Measurements from ENCODE around the gene CDH2. TPM values are rescaled to one million over a fixed set of nuclear protein-coding genes. Genes with fewer than 3 reads are reported as not detected.
"Not testable (repeated sequence)": the region's sequence is repeated elsewhere in the genome, so short reads cannot be mapped to it uniquely, and the experiment has no call there.

CDH2 gene
- total and polyA plus RNA-seq, 7 donors = 0.04 to 4.8 (median 0.52) TPM

DNA sequence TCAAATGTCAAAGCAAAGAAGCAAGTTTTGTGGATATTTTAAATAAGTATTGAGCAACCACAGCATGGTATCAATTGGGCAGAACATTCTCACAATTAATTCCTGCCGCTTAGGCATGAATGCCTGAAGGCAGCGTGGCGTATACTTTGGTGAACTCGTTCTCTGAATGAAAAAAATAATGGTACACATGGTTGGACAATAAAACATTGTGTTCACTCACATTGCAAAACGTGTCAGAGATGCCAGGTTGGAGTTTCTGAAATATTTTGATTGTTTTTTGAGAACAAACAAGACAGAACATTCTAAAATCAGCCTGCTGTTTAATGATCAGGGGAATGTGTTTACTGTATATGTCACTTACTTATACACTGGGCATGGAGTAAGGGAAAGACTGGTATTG lies 254.2 kb downstream of the CDH2 start:
- Histone ChIP-seq H3K4me1 (no peaks in the 10 kb centered on the region), H3K4me3 (no peak overlapping the region), H3K36me3 (ENCODE audit: insufficient read depth in 1 of 2, low read depth in 1 of 2) (no peaks in the 10 kb centered on the region), H3K9me3 (no peaks in the 10 kb centered on the region), H3K27me3 (ENCODE audit: insufficient read depth in 3 of 3, low read length in 2 of 3) (no peaks in the 10 kb centered on the region), H3K27ac (no peak overlapping the region)
- intact Hi-C loops (cut with DNase I) = no loop called here
- 65 to 71% (median 70%) methylated on average over 5 of the region's 5 CpGs for WGBS, 3 donors
- DNase-seq (no peak), ATAC-seq (no peak)
- TF ChIP-seq CTCF (IDR thresholded peaks at IDR 0.05) = no peak

DNA sequence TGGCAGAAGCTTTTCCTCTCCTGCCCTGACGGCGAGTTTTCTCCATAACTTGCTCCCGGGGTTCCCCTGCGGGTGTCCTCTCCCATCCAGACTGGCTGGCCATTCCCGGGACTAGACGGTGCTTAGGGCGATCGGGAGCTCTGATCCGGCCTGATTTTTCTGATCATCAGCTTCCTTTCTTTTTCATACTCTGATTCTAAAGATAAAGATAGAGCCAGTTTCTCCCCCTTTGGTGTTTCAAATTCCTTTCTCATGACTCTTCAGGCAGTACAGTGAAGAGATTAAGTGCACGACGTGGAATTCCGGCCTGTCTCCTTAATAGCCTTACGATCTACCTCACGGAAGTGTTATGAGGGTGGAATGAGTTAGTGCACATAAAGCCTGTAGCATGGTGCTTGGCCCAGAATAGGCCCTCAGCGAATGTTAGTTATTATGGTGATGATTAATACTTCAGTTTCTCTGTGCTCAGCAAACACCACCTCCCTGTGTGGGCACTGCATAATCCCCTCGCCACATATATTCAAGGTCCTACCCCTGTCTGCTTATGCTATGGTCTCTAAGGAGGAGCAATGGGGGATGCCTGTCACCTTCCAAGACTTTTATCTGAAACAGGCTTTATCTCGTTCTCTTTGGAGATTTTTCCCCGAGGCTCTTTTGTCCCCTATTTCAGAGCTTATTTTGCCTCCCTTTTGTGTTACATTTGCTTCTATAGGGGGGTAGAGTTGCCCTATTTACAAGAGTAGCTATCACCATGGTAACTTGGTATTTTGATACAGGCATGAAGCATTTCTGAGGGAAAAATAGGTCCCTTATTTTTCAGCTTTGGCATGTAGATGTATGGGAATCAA lies 254.8 kb downstream of the CDH2 start:
- Histone ChIP-seq H3K4me3 (no peak overlapping the region), H3K9me3 (no peaks in the 10 kb centered on the region), H3K4me1 (no peaks in the 10 kb centered on the region), H3K27me3 (ENCODE audit: insufficient read depth in 3 of 3, low read length in 2 of 3) (no peaks in the 10 kb centered on the region), H3K36me3 (ENCODE audit: insufficient read depth in 1 of 2, low read depth in 1 of 2) (no peaks in the 10 kb centered on the region), H3K27ac (no peak overlapping the region)
- ATAC-seq = no peak
- no peak for TF ChIP-seq CTCF (IDR thresholded peaks at IDR 0.05)
- intact Hi-C loops (cut with DNase I) = no loop called here
- 52 to 65% (median 64%) methylated on average over 18 of the region's 18 CpGs for WGBS, 3 donors
- DNase-seq = no peak

- Histone ChIP-seq H3K36me3 (ENCODE audit: insufficient read depth in 1 of 2, low read depth in 1 of 2) (no peaks in the 10 kb centered on the region), H3K4me1 (no peaks in the 10 kb centered on the region), H3K4me3 (no peak overlapping the region), H3K9me3 (no peaks in the 10 kb centered on the region), H3K27ac (no peak overlapping the region), H3K27me3 (ENCODE audit: insufficient read depth in 3 of 3, low read length in 2 of 3) (no peaks in the 10 kb centered on the region)
- WGBS, 3 donors = 72 to 79% (median 76%) methylated on average over 8 of the region's 8 CpGs
- intact Hi-C loops (cut with DNase I) = no loop called here
- TF ChIP-seq CTCF (IDR thresholded peaks at IDR 0.05) = no peak
- no peak for DNase-seq
- ATAC-seq = no peak
Observed at GRCh38 chr18:27921392-27921791, 255.5 kb downstream of the CDH2 start.

DNA sequence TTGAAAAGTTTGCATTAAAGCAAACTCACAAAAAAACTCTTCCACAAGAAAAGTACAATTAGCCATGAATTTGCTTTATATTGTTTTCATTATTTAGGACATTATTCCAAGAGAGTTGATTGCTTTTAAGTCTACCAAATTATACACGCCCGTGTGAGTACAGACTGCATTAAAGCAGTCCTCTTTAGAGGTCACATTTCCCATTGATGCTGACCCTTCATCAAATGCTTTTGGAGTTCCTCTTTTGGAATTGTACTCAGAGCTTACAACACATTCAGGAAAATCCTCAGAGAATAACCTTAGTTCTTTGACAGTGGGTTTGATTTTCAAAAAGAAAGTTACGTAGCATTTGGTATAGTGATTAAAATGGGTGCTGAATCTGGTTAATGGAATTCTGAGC lies 256.1 kb downstream of the CDH2 start:
- intact Hi-C loops (cut with DNase I) = no loop called here
- TF ChIP-seq CTCF (IDR thresholded peaks at IDR 0.05) = no peak
- no peak for ATAC-seq
- Histone ChIP-seq H3K9me3 (no peaks in the 10 kb centered on the region), H3K36me3 (ENCODE audit: insufficient read depth in 1 of 2, low read depth in 1 of 2) (no peaks in the 10 kb centered on the region), H3K4me3 (no peak overlapping the region), H3K27me3 (ENCODE audit: insufficient read depth in 3 of 3, low read length in 2 of 3) (no peaks in the 10 kb centered on the region), H3K27ac (no peak overlapping the region), H3K4me1 (no peaks in the 10 kb centered on the region)
- no peak for DNase-seq
- 72 to 83% (median 76%) methylated on average over 3 of the region's 3 CpGs for WGBS, 3 donors

GRCh38 chr18:27906189-27906588 lies 270.7 kb downstream of the CDH2 start:
- ATAC-seq; H3K9me3 ChIP-seq; H3K27ac ChIP-seq; intact Hi-C loops (cut with DNase I); H3K4me3 ChIP-seq; H3K4me1 ChIP-seq; DNase-seq; H3K36me3 ChIP-seq (ENCODE audit: insufficient read depth in 1 of 2, low read depth in 1 of 2); H3K27me3 ChIP-seq (ENCODE audit: insufficient read depth in 3 of 3, low read length in 2 of 3): not testable (repeated sequence)
- WGBS, 3 donors = 86 to 94% (median 88%) methylated on average over 2 of the region's 2 CpGs
